ENCODE data around the gene L3MBTL4. TPM values are rescaled to one million over a fixed set of nuclear protein-coding genes. Genes with fewer than 3 reads are reported as not detected.
"Not testable (repeated sequence)": the region's sequence is repeated elsewhere in the genome, so short reads cannot be mapped to it uniquely, and the experiment has no call there.

L3MBTL4 gene
- total RNA-seq, 2 donors from 2014 or later, result 10.9 to 11.2 TPM

DNA sequence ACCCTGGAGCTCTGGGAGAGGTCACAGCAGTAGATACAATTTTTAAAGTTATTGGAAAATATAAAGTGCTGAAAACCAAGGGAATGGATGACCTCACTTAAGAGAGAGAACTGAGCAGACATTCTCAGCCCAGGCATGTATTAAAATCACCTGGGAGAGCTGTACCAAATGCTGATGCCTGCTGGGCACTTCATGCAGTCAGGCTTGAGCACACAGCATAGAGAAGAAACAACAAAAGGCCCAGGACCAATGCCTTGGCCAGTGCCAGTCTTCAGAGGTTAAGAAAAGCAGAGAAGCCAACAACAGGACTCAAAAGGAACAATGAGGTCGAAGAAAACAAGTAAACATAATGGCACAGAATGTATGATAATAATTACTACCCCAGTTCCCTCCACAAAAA is 211.8 kb downstream of the L3MBTL4 start:
- H3K4me3 ChIP-seq, result no peak overlapping the region
- no peaks in the 10 kb centered on the region for H3K27me3 ChIP-seq
- H3K9me3 ChIP-seq, result no peaks in the 10 kb centered on the region
- intact Hi-C loops (cut with DNase I), result no loop called here
- H3K36me3 ChIP-seq (replicated peaks in 1 of 2; ENCODE audit: insufficient read depth in 1 of 2, low read depth in 2 of 2), result no peaks in the 10 kb centered on the region
- 75 to 93% methylated on average over 1 of the region's 1 CpG for WGBS, 2 donors
- no peak overlapping the region for H3K27ac ChIP-seq
- no peaks in the 10 kb centered on the region for H3K4me1 ChIP-seq
- no peak for ATAC-seq
- no peak for TF ChIP-seq POLR2A (IDR thresholded peaks at IDR 0.05)
- TF ChIP-seq, protein P1, sequence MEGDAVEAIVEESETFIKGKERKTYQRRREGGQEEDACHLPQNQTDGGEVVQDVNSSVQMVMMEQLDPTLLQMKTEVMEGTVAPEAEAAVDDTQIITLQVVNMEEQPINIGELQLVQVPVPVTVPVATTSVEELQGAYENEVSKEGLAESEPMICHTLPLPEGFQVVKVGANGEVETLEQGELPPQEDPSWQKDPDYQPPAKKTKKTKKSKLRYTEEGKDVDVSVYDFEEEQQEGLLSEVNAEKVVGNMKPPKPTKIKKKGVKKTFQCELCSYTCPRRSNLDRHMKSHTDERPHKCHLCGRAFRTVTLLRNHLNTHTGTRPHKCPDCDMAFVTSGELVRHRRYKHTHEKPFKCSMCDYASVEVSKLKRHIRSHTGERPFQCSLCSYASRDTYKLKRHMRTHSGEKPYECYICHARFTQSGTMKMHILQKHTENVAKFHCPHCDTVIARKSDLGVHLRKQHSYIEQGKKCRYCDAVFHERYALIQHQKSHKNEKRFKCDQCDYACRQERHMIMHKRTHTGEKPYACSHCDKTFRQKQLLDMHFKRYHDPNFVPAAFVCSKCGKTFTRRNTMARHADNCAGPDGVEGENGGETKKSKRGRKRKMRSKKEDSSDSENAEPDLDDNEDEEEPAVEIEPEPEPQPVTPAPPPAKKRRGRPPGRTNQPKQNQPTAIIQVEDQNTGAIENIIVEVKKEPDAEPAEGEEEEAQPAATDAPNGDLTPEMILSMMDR (IDR thresholded peaks at IDR 0.05), result no peak
- DNase-seq, result no peak

DNA sequence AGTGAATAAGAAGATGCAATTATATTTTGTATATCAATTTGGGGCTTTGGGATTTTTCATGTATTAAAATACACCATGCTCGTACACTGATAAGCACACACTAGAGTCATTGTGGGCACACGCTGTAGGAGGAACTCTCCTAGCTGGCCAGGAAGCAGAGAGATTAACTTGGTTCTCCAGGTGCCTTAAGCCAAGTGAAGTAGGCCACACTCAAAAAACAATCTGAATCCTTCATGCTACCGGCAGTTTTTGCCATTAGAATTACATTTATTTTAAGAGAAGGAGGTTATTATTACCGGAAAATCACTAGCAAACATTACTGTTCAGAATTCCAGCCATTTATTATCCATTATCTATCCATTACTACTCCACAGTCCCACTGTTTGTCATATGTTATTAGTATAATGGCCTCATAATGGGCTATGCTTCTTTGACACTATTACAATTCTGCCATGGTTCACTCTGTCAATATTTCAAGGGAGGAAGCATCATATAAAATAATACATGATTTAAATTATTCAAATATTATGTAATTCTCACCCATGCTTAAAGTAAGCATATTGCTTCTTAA is 214.4 kb downstream of the L3MBTL4 start:
- intact Hi-C loops (cut with DNase I), result no loop called here
- H3K9me3 ChIP-seq, result no peaks in the 10 kb centered on the region
- WGBS, 2 donors, result 75 to 81% methylated on average over 4 of the region's 4 CpGs

DNA sequence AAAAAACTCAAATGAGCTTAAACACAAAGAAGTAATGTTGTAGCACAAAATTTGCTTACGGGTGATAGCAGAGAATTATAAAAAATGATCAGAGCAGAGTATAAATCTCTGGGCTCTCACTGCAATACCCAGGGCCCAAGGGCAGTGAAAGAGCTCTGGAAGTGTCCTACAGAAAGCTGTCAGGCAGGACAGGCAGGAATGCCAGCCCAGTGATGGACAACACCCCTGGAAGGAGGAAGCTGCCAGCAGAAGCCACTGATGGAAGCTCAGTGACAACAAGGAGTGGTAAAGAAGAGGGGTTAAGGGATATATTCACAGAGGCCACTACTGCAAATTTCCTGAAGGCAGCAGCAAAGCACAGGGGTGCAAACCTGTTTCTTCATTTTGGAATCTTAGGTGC is 214.9 kb downstream of the L3MBTL4 start:
- H3K36me3 ChIP-seq (replicated peaks in 1 of 2; ENCODE audit: insufficient read depth in 1 of 2, low read depth in 2 of 2), result no peaks in the 10 kb centered on the region
- H3K4me1 ChIP-seq, result no peaks in the 10 kb centered on the region
- no peak for DNase-seq
- no peak overlapping the region for H3K4me3 ChIP-seq
- WGBS, 2 donors, result 100% methylated on average over 1 of the region's 1 CpG
- no peak overlapping the region for H3K27ac ChIP-seq
- no peaks in the 10 kb centered on the region for H3K9me3 ChIP-seq
- ATAC-seq, result no peak
- TF ChIP-seq, protein P1 (IDR thresholded peaks at IDR 0.05), result no peak
- TF ChIP-seq POLR2A (IDR thresholded peaks at IDR 0.05), result no peak
- no peaks in the 10 kb centered on the region for H3K27me3 ChIP-seq
- intact Hi-C loops (cut with DNase I), result no loop called here

More for the DNA sequence above, 214.4 kb downstream of the L3MBTL4 start:
- Histone ChIP-seq H3K36me3 (replicated peaks in 1 of 2; ENCODE audit: insufficient read depth in 1 of 2, low read depth in 2 of 2) (no peaks in the 10 kb centered on the region), H3K4me1 (no peaks in the 10 kb centered on the region), H3K27ac (no peak overlapping the region), H3K4me3 (no peak overlapping the region), H3K27me3 (no peaks in the 10 kb centered on the region)
- TF ChIP-seq, protein P1 (IDR thresholded peaks at IDR 0.05), result no peak
- no peak for TF ChIP-seq POLR2A (IDR thresholded peaks at IDR 0.05)
- ATAC-seq, result no peak
- no peak for DNase-seq

DNA sequence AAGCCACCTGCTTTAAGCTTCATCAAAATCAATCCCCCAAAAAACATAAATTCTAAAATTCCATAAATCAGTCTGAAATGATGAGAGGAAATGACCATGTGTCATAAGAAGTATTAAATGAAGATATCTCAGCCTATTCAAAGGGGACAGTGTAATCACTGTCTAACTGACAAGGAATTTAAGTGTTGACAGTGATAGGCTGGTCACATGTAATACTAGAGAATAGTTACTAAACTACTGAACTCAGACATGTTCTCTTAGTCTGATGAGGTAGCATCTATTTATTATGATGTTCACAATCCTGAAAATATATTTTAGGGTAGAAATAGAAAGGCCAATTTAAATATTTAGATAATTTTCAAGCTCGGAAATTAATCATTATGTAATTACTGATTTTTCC is 216.1 kb downstream of the L3MBTL4 start:
- no peaks in the 10 kb centered on the region for H3K4me1 ChIP-seq
- ATAC-seq (no peak), DNase-seq (no peak)
- H3K27me3 ChIP-seq, result no peaks in the 10 kb centered on the region
- TF ChIP-seq POLR2A (IDR thresholded peaks at IDR 0.05), result no peak
- TF ChIP-seq, protein P1 (IDR thresholded peaks at IDR 0.05), result no peak
- H3K4me3 ChIP-seq, result no peak overlapping the region
- no peak overlapping the region for H3K27ac ChIP-seq
- no peaks in the 10 kb centered on the region for H3K9me3 ChIP-seq
- intact Hi-C loops (cut with DNase I), result no loop called here
- 74 to 83% methylated on average over 1 of the region's 1 CpG for WGBS, 2 donors
- H3K36me3 ChIP-seq (replicated peaks in 1 of 2; ENCODE audit: insufficient read depth in 1 of 2, low read depth in 2 of 2), result no peaks in the 10 kb centered on the region

DNA sequence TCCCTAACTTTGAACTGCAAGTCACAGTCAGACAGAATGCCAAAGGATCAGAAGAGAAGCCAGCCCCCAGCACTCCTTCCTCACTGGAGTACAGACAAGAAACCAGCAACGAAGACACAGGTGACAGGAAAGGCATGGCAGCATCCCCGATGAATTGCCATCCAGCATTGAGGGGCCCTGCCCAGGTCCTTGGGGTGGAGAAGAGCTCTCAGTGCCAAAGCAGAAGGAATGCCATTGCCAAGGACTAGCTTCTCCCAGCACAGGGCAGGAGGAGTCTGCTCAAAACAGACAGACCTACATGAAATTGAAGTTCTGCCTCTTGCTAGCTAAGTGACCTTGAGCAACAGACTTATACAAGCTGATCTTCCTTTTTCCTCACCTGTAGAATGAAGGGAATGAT is 220.1 kb downstream of the L3MBTL4 start:
- Histone ChIP-seq H3K4me1 (no peaks in the 10 kb centered on the region), H3K36me3 (replicated peaks in 1 of 2; ENCODE audit: insufficient read depth in 1 of 2, low read depth in 2 of 2) (no peaks in the 10 kb centered on the region), H3K27ac (no peak overlapping the region), H3K27me3 (no peaks in the 10 kb centered on the region), H3K4me3 (no peak overlapping the region), H3K9me3 (no peaks in the 10 kb centered on the region)
- ATAC-seq (no peak), DNase-seq (no peak)
- intact Hi-C loops (cut with DNase I), result no loop called here
- 82 to 100% methylated on average over 2 of the region's 2 CpGs for WGBS, 2 donors
- TF ChIP-seq, protein P1 (IDR thresholded peaks at IDR 0.05), result no peak
- TF ChIP-seq POLR2A (IDR thresholded peaks at IDR 0.05), result no peak

DNA sequence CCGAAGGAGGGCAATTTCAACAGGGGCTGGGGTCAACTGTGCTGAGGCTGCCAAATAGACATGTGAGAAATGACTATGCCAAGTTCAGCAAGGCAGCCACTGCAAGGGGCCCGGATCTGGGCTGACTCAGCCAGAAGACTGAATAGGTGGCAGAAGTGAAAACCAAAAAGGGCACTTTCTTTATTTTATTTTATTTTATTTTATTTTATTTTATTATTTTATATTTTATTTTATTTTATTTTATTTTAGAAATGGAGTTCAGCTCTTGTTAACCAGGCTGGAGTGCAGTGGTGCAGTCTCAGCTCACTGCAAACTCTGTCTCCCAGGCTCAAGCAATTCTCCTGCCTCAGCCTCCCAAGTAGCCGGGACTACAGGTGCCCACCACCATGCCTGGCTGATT is 228.9 kb downstream of the L3MBTL4 start:
- ATAC-seq; intact Hi-C loops (cut with DNase I); H3K27ac ChIP-seq; DNase-seq; H3K27me3 ChIP-seq; H3K9me3 ChIP-seq; H3K4me1 ChIP-seq; H3K36me3 ChIP-seq (replicated peaks in 1 of 2; ENCODE audit: insufficient read depth in 1 of 2, low read depth in 2 of 2); H3K4me3 ChIP-seq: not testable (repeated sequence)
- 96 to 97% methylated on average over 3 of the region's 3 CpGs for WGBS, 2 donors

Measured in body of pancreas (tissue), 4 donors.